H1 (cell line): ENCODE results near the gene FTCDNL1. TPM values are rescaled to one million over a fixed set of nuclear protein-coding genes. Genes with fewer than 3 reads are reported as not detected.

ENCODE experiments used
- CTCF ChIA-PET: fragments of 300-600 bp; sonication (Branson Sonifier 250); formaldehyde crosslinking; loops from one replicate; lab custom pipeline; 2021; ENCODE audit not compliant: partially characterized antibody; lab: Charles Lee
- POLR2A ChIA-PET: fragments of 300-600 bp; sonication (Branson Sonifier 250); formaldehyde crosslinking; loops from one replicate; lab custom pipeline; 2021; ENCODE audit warnings: inconsistent platforms; ENCODE audit not compliant: partially characterized antibody; lab: Charles Lee
- DNase-seq, 2 experiments: peaks; one replicate each; pipeline versions ENCODE4 v3.0.0 to v3.0.0-alpha.2; 2010 to 2022; ENCODE audit warnings: low spot score in 2 of 2, low read depth in 1 of 2, mixed read lengths in 1 of 2
- FAIRE-seq: peaks from 2 replicates; lab custom pipeline; 2011; peaks lifted over from hg19 to GRCh38; lab: Jason Lieb, UNC
- H2AFZ ChIP-seq: 2 replicates; pipeline ENCODE4 v1.8.1; 2012; ENCODE audit warnings: low read length, inconsistent platforms
- H2AK5ac ChIP-seq: 2 replicates; pipeline ENCODE4 v1.6.1; 2013; ENCODE audit warnings: low read depth, low read length
- H2BK120ac ChIP-seq: replicated peaks from 2 replicates; pipeline ENCODE3; 2013; ENCODE audit warnings: low read depth, low read length, inconsistent platforms
- H2BK12ac ChIP-seq: 2 replicates; pipeline ENCODE4 v1.6.1; 2013; ENCODE audit warnings: low read depth, low read length
- H2BK15ac ChIP-seq: 2 replicates; pipeline ENCODE4 v1.6.1; 2013; ENCODE audit warnings: low read length
- H2BK20ac ChIP-seq: 2 replicates; pipeline ENCODE4 v1.6.1; 2013; ENCODE audit warnings: low read length
- H2BK5ac ChIP-seq: 2 replicates; pipeline ENCODE4 v1.6.1; 2013; ENCODE audit warnings: low read depth, low read length
- H3K14ac ChIP-seq: 2 replicates; pipeline ENCODE4 v1.6.1; 2013; ENCODE audit warnings: inconsistent platforms; ENCODE audit not compliant: insufficient read length
- H3K18ac ChIP-seq: 2 replicates; pipeline ENCODE4 v1.6.1; 2013; ENCODE audit warnings: low read length; ENCODE audit errors: extremely low read depth
- H3K23ac ChIP-seq: 2 replicates; pipeline ENCODE4 v1.6.1; 2013; ENCODE audit warnings: inconsistent platforms; ENCODE audit not compliant: insufficient read length
- H3K23me2 ChIP-seq: 2 replicates; pipeline ENCODE4 v1.6.1; 2013; ENCODE audit warnings: low read depth, low read length
- H3K27ac ChIP-seq: 2 replicates; pipeline ENCODE4 v1.6.1; 2011; ENCODE audit warnings: low read depth, low read length, inconsistent platforms
- H3K27me3 ChIP-seq, 4 experiments: replicated peaks in 1 of 4; 1 replicate in 1 of 4; 2 replicates in 3 of 4; pipeline versions ENCODE4 v1.6.1 to v1.8.1; 2011 to 2013; ENCODE audit warnings: low read length in 3 of 4, mild to moderate bottlenecking in 3 of 4, inconsistent platforms in 2 of 4, mixed read lengths in 2 of 4, moderate library complexity in 1 of 4; ENCODE audit not compliant: control insufficient read depth in 3 of 4, insufficient read depth in 3 of 4; ENCODE audit errors: extremely low read depth in 1 of 4
- H3K36me3 ChIP-seq, 4 experiments: 2 replicates each; pipeline versions ENCODE4 v1.6.1 to v1.8.1; 2011 to 2013; ENCODE audit warnings: mild to moderate bottlenecking in 4 of 4, low read length in 3 of 4, moderate library complexity in 2 of 4, control low read depth in 1 of 4, inconsistent platforms in 1 of 4; ENCODE audit not compliant: insufficient read depth in 4 of 4, control insufficient read depth in 2 of 4
- H3K4ac ChIP-seq: replicated peaks from 2 replicates; pipeline ENCODE3; 2013; ENCODE audit warnings: low read length, low read depth, mixed read lengths, inconsistent platforms; ENCODE audit not compliant: insufficient read length
- H3K4me1 ChIP-seq, 4 experiments: replicated peaks in 1 of 4; 1 replicate in 1 of 4; 2 replicates in 3 of 4; pipeline versions ENCODE4 v1.6.1 to v1.8.1; 2011 to 2013; ENCODE audit warnings: low read length in 3 of 4, inconsistent platforms in 2 of 4, mixed read lengths in 1 of 4; ENCODE audit not compliant: insufficient read depth in 4 of 4, control insufficient read depth in 3 of 4
- H3K4me2 ChIP-seq, 2 experiments: 2 replicates each; pipeline versions ENCODE4 v1.6.1 to v1.8.1; 2011 to 2013; ENCODE audit warnings: low read depth in 2 of 2, low read length in 2 of 2, control low read depth in 1 of 2, inconsistent platforms in 1 of 2, mild to moderate bottlenecking in 1 of 2; ENCODE audit not compliant: insufficient read depth in 1 of 2
- H3K4me3 ChIP-seq, 4 experiments: fragments of 200-600, 300-600 bp in 1 of 4; sonication (generic), shearing (Covaris generic), sonication (Bioruptor Twin) in 1 of 4; 2 replicates each; pipeline versions ENCODE4 v1.5.1 to v1.8.1; 2011 to 2016; ENCODE audit warnings: low read length in 4 of 4, low read depth in 3 of 4, control low read depth in 2 of 4, inconsistent platforms in 2 of 4, mild to moderate bottlenecking in 2 of 4, mixed read lengths in 1 of 4, moderate library complexity in 1 of 4; ENCODE audit not compliant: insufficient read depth in 2 of 4; ENCODE audit errors: extremely low read depth in 1 of 4
- H3K56ac ChIP-seq: replicated peaks from 2 replicates; pipeline ENCODE3; 2013; ENCODE audit warnings: low read depth, mild to moderate bottlenecking, mixed read lengths, low read length, inconsistent platforms; ENCODE audit not compliant: insufficient read length
- H3K79me1 ChIP-seq: 2 replicates; pipeline ENCODE4 v1.6.1; 2013; ENCODE audit warnings: low read depth, low read length, control low read depth
- H3K79me2 ChIP-seq, 2 experiments: 2 replicates each; pipeline versions ENCODE4 v1.6.1 to v1.8.1; 2012 to 2013; ENCODE audit warnings: low read length in 2 of 2, mild to moderate bottlenecking in 2 of 2, inconsistent platforms in 1 of 2; ENCODE audit not compliant: insufficient read depth in 2 of 2, control insufficient read depth in 1 of 2
- H3K9ac ChIP-seq, 4 experiments: replicated peaks in 1 of 4; 1 replicate in 1 of 4; 2 replicates in 3 of 4; pipeline versions ENCODE4 v1.6.1 to v1.8.1; 2011 to 2013; ENCODE audit warnings: low read depth in 3 of 4, low read length in 3 of 4, control low read depth in 2 of 4, mild to moderate bottlenecking in 2 of 4, moderate library complexity in 2 of 4, inconsistent platforms in 1 of 4; ENCODE audit errors: extremely low read depth in 1 of 4
- H3K9me3 ChIP-seq, 2 experiments: 2 replicates each; pipeline versions ENCODE4 v1.6.1 to v1.8.1; 2012 to 2013; ENCODE audit warnings: mild to moderate bottlenecking in 2 of 2, moderate library complexity in 2 of 2, control low read depth in 1 of 2, inconsistent platforms in 1 of 2, low read depth in 1 of 2, low read length in 1 of 2, mixed read lengths in 1 of 2; ENCODE audit not compliant: insufficient read depth in 2 of 2
- H4K20me1 ChIP-seq, 2 experiments: replicated peaks in 1 of 2; 2 replicates each; pipeline versions ENCODE3 to v1.8.1; 2011 to 2013; ENCODE audit warnings: inconsistent platforms in 2 of 2, low read length in 2 of 2, mild to moderate bottlenecking in 1 of 2; ENCODE audit not compliant: insufficient read depth in 2 of 2, control insufficient read depth in 1 of 2
- H4K5ac ChIP-seq: 2 replicates; pipeline ENCODE4 v1.6.1; 2013; ENCODE audit warnings: low read length, low read depth, mixed read lengths, inconsistent platforms; ENCODE audit not compliant: insufficient read length
- H4K8ac ChIP-seq: 2 replicates; pipeline ENCODE4 v1.8.0; 2013; ENCODE audit warnings: mild to moderate bottlenecking, moderate library complexity, low read length, inconsistent platforms; ENCODE audit not compliant: insufficient read depth; ENCODE audit errors: extremely low read depth
- H4K91ac ChIP-seq: replicated peaks from 2 replicates; pipeline ENCODE3; 2013; ENCODE audit warnings: low read length, mixed read lengths, inconsistent platforms; ENCODE audit not compliant: insufficient read length
- ATF3 ChIP-seq: IDR thresholded peaks from 2 replicates; pipeline ENCODE4 v1.6.1; 2011; ENCODE audit warnings: low read depth, mild to moderate bottlenecking, low read length; ENCODE audit not compliant: insufficient read depth
- CBX5 ChIP-seq: fragments of 300-800, 300-1000 bp; sonication (generic); IDR thresholded peaks from 2 replicates; pipeline ENCODE4 v1.7.1; 2016; ENCODE audit warnings: antibody characterized with exemption, low read length, low read depth
- CEBPB ChIP-seq: IDR thresholded peaks from 2 replicates; pipeline ENCODE4 v1.6.1; 2012; ENCODE audit warnings: low read depth, low read length
- PHF8 ChIP-seq: fragments of 200-600 bp; sonication (generic); conservative IDR thresholded peaks from 2 replicates; pipeline ENCODE4 v1.7.1; 2012; ENCODE audit warnings: low read depth, mild to moderate bottlenecking, inconsistent platforms, low read length, moderate library complexity
- TCF12 ChIP-seq: IDR thresholded peaks from 2 replicates; pipeline ENCODE4 v1.6.1; 2011; ENCODE audit warnings: low read depth, mild to moderate bottlenecking, low read length
- WGBS, 2 experiments: shearing (Covaris generic) in 1 of 2; methylation state at CpG; one replicate each; pipeline versions ENCODE4 v1.1.6 to v1.1.7; 2013 to 2015; ENCODE audit warnings: low lambda C conversion rate in 2 of 2, mixed read lengths in 2 of 2, inconsistent platforms in 1 of 2, low coverage in 1 of 2, missing lambda C conversion rate in 1 of 2; ENCODE audit not compliant: insufficient replicate concordance in 2 of 2, insufficient coverage in 1 of 2, insufficient read length in 1 of 2; ENCODE audit errors: extremely low coverage in 1 of 2, missing lambda C conversion rate in 1 of 2; 5-methylcytosine and 5-hydroxymethylcytosine counted together
- polyA plus RNA-seq, 7 experiments: library from polyadenylated mRNA; depleted of rRNA in 3 of 7; stranded (reverse) in 5 of 7; unstranded in 2 of 7; fragments of >200 nt in 5 of 7; fragments of 200-250 nt in 2 of 7; gene quantifications; 1 replicate in 5 of 7; 2 replicates in 1 of 7; 4 replicates in 1 of 7; pipeline versions ENCODE4 v1.2.1 to v1.2.3, GENCODE V29; 2011 to 2013; ENCODE audit warnings: missing spikeins in 2 of 7, mixed read lengths in 2 of 7
- total RNA-seq: library from RNA; stranded (reverse); fragmentation: NEBNext Ultra II Directional; extraction: Animal tissue kit (Norgen Biotek cat#: 25700); gene quantifications from 2 replicates; pipeline ENCODE4 v1.2.1, GENCODE V29; 2021

Gene FTCDNL1
- total and polyA plus RNA-seq, 2 of the 8 experiments (the other 6 are each of a cell fraction or from before 2014, with no cell fraction given): 0.41 to 0.97 TPM

- CTCF ChIA-PET: interaction anchor here (1.3 kb wide), 1 partner anchor 31 kb away, joined by 3 read pairs; no protein-coding TSS in a partner anchor
Observed at GRCh38 chr2:199870581-199870980, 19.6 kb upstream of the FTCDNL1 start.

More at GRCh38 chr2:199870581-199870980, 19.6 kb upstream of the FTCDNL1 start:
- Histone ChIP-seq H4K91ac (no peak overlapping the region), H3K79me2 (no peaks in the 10 kb centered on the region), H4K20me1 (no peaks in the 10 kb centered on the region), H3K4me1 (peaks cover 0 to 18% (median 7%) of the 10 kb centered on the region in 4 experiments; a peak in 4 of 7 replicates), H2BK12ac (no peak overlapping the region), H3K18ac (no peak overlapping the region), H3K9ac (no peak overlapping the region), H3K79me1 (no peaks in the 10 kb centered on the region), H3K4me2 (peak overlapping the region in 1 of 2 experiments; percentile 54; a peak in 1 of 4 replicates), H4K5ac (peak overlapping the region; percentile 66), H2BK120ac (no peak overlapping the region), H3K27ac (no peak overlapping the region), H4K8ac (no peak overlapping the region), H2BK5ac (no peak overlapping the region), H3K36me3 (peaks cover 0 to 3% (median 0%) of the 10 kb centered on the region in 4 experiments; a peak in 1 of 8 replicates), H3K9me3 (peaks cover 14 to 18% of the 10 kb centered on the region in 2 experiments), H3K14ac (no peak overlapping the region), H3K27me3 (no peaks in the 10 kb centered on the region), H3K4me3 (no peak overlapping the region), H3K56ac (no peak overlapping the region), H2AFZ (no peak overlapping the region), H2BK15ac (no peak overlapping the region), H3K23ac (no peak overlapping the region), H3K23me2 (0 out of 2 replicates have a peak, but pooled peaks cover 1% of the 10 kb centered on the region), H3K4ac (no peak overlapping the region), H2BK20ac (no peak overlapping the region), H2AK5ac (no peak overlapping the region)
- DNase-seq: no peak
- WGBS, 2 experiments: 79% methylated on average over 1 of the region's 1 CpG; no CpG with 5 or more reads in 1 of the 2 experiments
- TF ChIP-seq TCF12: no peak
- TF ChIP-seq ATF3: no peak
- no peak for TF ChIP-seq PHF8
- TF ChIP-seq CEBPB: no peak
- TF ChIP-seq CBX5: no peak
- POLR2A ChIA-PET: no interaction called here
- no peak for FAIRE-seq
